ENCODE results near the gene BCR. TPM values are rescaled to one million over a fixed set of nuclear protein-coding genes. Genes with fewer than 3 reads are reported as not detected.

BCR gene
- total RNA-seq, 4 donors from 2014 or later, result 19.2 to 63.5 (median 24.8) TPM

GRCh38 chr22:23245045-23245798, 64.9 kb downstream of the BCR start:
- TF ChIP-seq, protein P1, sequence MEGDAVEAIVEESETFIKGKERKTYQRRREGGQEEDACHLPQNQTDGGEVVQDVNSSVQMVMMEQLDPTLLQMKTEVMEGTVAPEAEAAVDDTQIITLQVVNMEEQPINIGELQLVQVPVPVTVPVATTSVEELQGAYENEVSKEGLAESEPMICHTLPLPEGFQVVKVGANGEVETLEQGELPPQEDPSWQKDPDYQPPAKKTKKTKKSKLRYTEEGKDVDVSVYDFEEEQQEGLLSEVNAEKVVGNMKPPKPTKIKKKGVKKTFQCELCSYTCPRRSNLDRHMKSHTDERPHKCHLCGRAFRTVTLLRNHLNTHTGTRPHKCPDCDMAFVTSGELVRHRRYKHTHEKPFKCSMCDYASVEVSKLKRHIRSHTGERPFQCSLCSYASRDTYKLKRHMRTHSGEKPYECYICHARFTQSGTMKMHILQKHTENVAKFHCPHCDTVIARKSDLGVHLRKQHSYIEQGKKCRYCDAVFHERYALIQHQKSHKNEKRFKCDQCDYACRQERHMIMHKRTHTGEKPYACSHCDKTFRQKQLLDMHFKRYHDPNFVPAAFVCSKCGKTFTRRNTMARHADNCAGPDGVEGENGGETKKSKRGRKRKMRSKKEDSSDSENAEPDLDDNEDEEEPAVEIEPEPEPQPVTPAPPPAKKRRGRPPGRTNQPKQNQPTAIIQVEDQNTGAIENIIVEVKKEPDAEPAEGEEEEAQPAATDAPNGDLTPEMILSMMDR (IDR thresholded peaks at IDR 0.05; ENCODE audit: low read depth), result no peak

DNA sequence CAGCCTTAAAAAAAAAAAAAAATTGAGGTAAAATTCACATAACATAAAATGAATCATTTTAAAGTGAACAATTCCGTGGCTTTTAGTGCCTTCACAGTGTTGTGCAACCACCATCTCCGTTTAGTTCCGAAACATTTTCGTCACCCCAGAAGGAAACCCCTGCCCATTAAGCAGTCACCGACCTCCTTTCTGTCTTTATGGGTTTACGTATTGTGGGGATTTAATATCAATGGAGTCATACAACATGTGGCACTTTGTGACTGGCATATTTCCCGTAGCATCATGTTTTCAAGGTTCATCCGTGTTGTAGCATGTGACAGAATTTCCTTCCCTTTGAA, 65.5 kb downstream of the BCR start:
- TF ChIP-seq, protein P1 (IDR thresholded peaks at IDR 0.05; ENCODE audit: low read depth), result no peak

GRCh38 chr22:23246982-23247766, 66.9 kb downstream of the BCR start:
- TF ChIP-seq, protein P1 (IDR thresholded peaks at IDR 0.05; ENCODE audit: low read depth), result no peak

DNA sequence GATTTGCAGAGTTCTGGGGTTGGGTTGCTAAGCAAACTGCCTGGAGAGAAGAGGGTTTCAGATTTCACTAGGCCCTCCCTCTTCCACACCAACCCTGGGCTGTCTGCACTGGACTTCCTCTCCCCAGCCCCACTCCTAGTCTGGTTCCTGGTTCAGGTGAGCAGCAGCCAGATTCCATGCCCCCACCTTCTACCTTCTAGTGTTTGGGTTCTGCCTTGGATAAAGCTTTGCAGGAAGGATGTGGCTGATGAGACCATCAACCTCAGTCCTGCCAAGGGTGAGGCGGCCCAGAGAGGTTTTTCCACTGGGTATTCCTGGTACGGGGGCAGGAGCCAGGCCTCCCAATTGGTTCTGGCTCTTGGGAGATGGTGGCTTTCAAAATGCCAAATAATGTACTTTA, 68.3 kb downstream of the BCR start:
- TF ChIP-seq, protein P1 (IDR thresholded peaks at IDR 0.05; ENCODE audit: low read depth), result no peak

GRCh38 chr22:23250056-23250784, 69.9 kb downstream of the BCR start:
- TF ChIP-seq, protein P1 (IDR thresholded peaks at IDR 0.05; ENCODE audit: low read depth), result no peak

GRCh38 chr22:23250785-23251363, 70.6 kb downstream of the BCR start:
- TF ChIP-seq, protein P1 (IDR thresholded peaks at IDR 0.05; ENCODE audit: low read depth), result no peak

All from subcutaneous adipose tissue (tissue), 4 donors.